Jurkat, Clone E6-1 (cell line): ENCODE results near the gene SASH1.

ENCODE experiments used
- DNase-seq: peaks from one replicate; pipeline ENCODE4 v3.0.0-alpha.2; 2011; ENCODE audit warnings: low read depth, low spot score
- H3K4me3 ChIP-seq: 2 replicates; pipeline ENCODE4 v1.5.1; 2011; ENCODE audit warnings: mild to moderate bottlenecking, low read length, control low read depth, moderate library complexity

The SASH1 gene

GRCh38 chr6:148467926-148468325 lies 125.3 kb downstream of the SASH1 start:
- DNase-seq, result no peak
- no peak overlapping the region for H3K4me3 ChIP-seq

GRCh38 chr6:148470156-148470555 lies 127.5 kb downstream of the SASH1 start:
- H3K4me3 ChIP-seq, result no peak overlapping the region
- DNase-seq, result no peak

- peak; percentile 42 for DNase-seq
These were observed 128.2 kb downstream of the SASH1 start for GRCh38 chr6:148470606-148471465.

GRCh38 chr6:148471624-148472159 lies 129.1 kb downstream of the SASH1 start:
- no peak overlapping the region for H3K4me3 ChIP-seq
- DNase-seq, result no peak

More at GRCh38 chr6:148470606-148471465, 128.2 kb downstream of the SASH1 start:
- no peak overlapping the region for H3K4me3 ChIP-seq

- no peak overlapping the region for H3K4me3 ChIP-seq
- no peak for DNase-seq
These were observed 129.8 kb downstream of the SASH1 start for GRCh38 chr6:148472171-148473105.

GRCh38 chr6:148479497-148479896 lies 136.9 kb downstream of the SASH1 start:
- no peak overlapping the region for H3K4me3 ChIP-seq
- no peak for DNase-seq

GRCh38 chr6:148487461-148487860 lies 144.8 kb downstream of the SASH1 start:
- H3K4me3 ChIP-seq, result no peak overlapping the region
- DNase-seq, result no peak

GRCh38 chr6:148491638-148492251 lies 149.1 kb downstream of the SASH1 start:
- DNase-seq, result no peak
- H3K4me3 ChIP-seq, result no peak overlapping the region

GRCh38 chr6:148492654-148493290 lies 150.1 kb downstream of the SASH1 start:
- no peak overlapping the region for H3K4me3 ChIP-seq
- DNase-seq, result no peak

GRCh38 chr6:148493424-148493823 lies 150.8 kb downstream of the SASH1 start:
- H3K4me3 ChIP-seq, result no peak overlapping the region
- DNase-seq, result no peak

- no peak overlapping the region for H3K4me3 ChIP-seq
- no peak for DNase-seq
These were observed 151.6 kb downstream of the SASH1 start for GRCh38 chr6:148494226-148494625.

- H3K4me3 ChIP-seq, result no peak overlapping the region
- DNase-seq, result no peak
These were observed 152.4 kb downstream of the SASH1 start for GRCh38 chr6:148495029-148495428.

GRCh38 chr6:148497257-148497656 lies 154.6 kb downstream of the SASH1 start:
- H3K4me3 ChIP-seq, result no peak overlapping the region
- DNase-seq, result no peak

- no peak for DNase-seq
- H3K4me3 ChIP-seq, result no peak overlapping the region
These were observed 155.1 kb downstream of the SASH1 start for GRCh38 chr6:148497717-148498116.

GRCh38 chr6:148500402-148500801 lies 157.8 kb downstream of the SASH1 start:
- no peak for DNase-seq
- no peak overlapping the region for H3K4me3 ChIP-seq

GRCh38 chr6:148501178-148501590 lies 158.5 kb downstream of the SASH1 start:
- no peak overlapping the region for H3K4me3 ChIP-seq
- no peak for DNase-seq

- no peak overlapping the region for H3K4me3 ChIP-seq
- DNase-seq, result no peak
These were observed 159.6 kb downstream of the SASH1 start for GRCh38 chr6:148502083-148502772.

GRCh38 chr6:148502773-148503135 lies 160.1 kb downstream of the SASH1 start:
- H3K4me3 ChIP-seq, result no peak overlapping the region
- no peak for DNase-seq
